Measurements from ENCODE around the gene DCAF7.

Gene DCAF7

DNA sequence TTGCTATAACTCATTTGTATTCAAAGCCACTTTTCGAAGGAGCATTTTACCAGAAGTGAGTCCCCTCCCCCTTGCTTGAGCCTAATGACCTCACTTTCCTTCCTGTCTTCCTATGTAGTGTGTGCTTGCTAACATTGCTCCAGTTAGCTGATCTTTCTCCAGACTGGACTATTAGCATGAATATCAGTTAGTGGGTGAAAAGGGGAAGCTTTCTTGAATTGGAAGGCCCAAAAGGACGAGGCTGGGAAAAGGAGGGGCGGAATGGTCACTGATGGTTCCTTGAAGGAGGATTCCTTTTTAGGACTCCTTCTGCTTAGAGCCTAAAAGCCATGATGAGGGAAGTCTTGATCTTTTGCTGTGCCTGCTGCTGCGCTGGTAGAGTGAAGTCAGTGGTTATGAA, 83.9 kb downstream of the DCAF7 start:
- DNase-seq, result no peak

DNA sequence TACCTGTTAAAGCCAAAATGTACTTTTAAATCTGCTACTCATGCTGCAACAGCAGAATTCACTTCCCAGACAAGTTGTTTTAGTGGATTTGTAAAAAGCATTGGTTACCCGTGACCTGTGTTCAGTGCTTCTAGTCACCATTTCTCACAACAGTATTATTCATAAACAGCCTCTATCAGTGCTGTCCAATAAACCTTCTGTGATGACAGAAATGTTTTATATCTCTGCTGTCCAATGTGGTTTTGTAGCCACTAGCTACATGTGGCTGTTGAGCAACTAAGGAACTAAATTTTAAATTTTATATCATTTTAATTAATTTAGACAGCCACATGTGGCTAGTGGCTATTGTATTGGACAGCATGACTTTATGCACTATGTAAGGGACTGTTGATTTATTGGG, 84.5 kb downstream of the DCAF7 start:
- no peak for DNase-seq

DNA sequence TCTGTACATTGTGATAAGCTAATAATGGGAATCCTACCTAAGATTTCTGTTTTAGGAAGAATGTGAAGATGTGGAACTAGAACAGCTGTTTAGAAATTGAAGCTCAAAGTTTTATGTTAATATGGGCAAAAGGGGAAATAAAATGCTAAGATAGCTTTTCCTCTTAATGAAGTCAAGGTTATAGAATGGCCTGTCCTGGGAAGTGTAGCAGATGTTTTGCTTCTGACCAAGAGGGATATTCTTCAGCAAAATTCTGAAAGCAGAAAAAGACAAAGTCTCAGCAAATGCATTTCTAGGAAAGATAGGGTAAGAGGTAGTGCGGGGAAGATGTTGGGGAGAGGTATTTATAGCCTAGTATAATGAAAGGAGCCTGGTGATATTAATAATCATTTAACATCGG, 85.0 kb downstream of the DCAF7 start:
- DNase-seq, result no peak

DNA sequence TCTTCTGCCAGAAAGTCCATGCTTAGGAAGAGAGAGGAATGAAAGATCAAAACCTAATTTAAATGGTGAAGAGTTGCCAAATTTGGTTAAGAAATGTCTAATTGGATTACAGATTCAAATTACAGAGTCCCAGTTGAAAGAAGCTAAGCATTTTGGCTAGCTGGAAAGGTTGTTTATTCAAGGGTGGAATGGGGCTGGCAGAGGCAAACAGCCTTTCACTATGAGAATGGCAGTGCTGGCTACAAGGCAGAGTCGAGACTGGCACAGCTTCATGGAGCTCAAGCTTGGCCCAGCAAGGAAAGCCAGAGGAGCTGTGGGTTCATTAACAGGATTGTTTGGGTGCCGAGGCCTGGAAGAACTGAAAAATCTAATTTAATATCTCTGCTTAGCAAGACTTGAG, 85.5 kb downstream of the DCAF7 start:
- DNase-seq, result no peak

DNA sequence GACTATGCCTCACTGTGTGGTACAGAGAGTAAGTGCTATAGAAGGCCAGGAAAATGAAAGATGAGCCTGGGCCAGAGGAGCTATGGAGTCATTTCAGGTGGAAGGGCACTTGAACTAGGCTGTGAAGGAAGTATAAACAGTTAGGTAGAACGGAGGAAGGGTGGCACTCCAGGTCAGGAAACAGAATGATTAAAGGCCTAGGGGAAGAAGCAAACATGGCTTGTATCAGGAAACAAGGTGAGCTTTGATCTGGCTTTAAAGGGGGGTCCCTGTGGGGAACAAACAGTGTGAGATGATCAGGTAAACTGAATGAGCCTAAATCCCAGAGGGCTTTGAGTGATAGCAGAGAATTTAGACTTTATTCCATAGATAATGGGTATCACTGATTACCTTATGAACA, 88.8 kb downstream of the DCAF7 start:
- DNase-seq, result no peak

DNA sequence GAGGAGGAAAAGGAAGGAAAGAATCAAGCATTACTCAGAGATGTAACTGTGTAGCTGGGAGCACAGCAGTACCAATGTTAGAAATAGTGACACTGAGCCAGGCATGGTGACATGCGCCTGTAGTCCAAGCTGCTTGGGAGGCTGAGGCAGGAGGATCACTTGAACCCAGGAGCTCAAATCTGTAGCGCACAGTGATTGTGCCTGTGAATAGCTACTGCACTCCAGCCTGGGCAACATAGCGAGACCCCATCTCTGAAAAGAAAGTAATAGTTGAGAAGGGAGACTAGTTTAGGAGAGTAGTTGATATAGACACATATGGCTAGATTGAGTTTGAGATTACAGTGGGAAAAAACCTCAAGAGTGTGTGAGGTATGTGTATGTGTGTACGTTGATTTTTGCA, 89.8 kb downstream of the DCAF7 start:
- DNase-seq, result no peak

DNA sequence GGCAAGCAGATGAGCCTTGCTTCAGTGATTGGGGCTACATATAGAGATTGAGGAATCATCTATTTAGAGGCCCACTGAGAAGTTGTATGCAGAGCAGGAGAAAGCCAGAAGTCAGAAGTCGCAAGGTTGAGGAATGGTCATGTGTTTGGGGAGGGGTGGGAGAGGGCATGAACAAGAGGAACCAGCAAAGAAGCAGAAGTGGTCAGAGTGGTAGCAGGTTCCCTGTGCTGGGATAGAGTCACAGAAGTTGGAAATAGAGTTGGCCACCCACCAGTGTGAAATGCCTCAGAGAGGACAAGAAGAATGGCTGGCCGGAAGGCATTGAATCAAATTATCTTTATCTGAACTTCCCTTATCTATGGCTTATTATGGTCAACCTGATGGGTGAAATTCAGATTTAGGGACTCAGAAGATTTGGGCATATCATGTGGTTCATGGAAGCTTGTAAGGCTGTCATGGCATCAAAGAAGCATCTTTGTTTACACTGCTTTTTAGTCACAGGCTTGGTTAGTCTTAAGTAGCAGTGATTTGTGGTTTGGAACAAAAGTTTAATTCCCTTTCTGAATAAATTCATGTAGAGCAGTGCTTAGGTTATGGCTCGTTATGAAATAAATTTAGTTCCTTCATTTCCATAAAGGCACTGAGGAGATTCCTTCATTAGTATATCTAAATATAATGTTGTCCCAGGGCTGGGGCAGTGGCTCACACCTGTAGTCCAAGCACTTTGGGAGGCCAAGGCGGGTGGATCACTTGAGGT, 91.6 kb downstream of the DCAF7 start:
- DNase-seq, result no peak
